ENCODE results near the gene ZNF564. TPM values are rescaled to one million over a fixed set of nuclear protein-coding genes. Genes with fewer than 3 reads are reported as not detected.
"Not testable (repeated sequence)": the region's sequence is repeated elsewhere in the genome, so short reads cannot be mapped to it uniquely, and the experiment has no call there.

The ZNF564 gene
- total RNA-seq, 2 experiments from 2014 or later = 18.1 to 19.0 TPM

GRCh38 chr19:12546068-12546467 is 5.2 kb downstream of the ZNF564 start:
- peaks cover 27% of the 10 kb centered on the region for H3K4me1 Mint-ChIP-seq
- H3K4me3 Mint-ChIP-seq = no peak overlapping the region
- no peak overlapping the region for H3K27ac Mint-ChIP-seq
- peaks cover 34% of the 10 kb centered on the region for H3K9me3 Mint-ChIP-seq
- no peak for DNase-seq
- ATAC-seq (ENCODE audit: low read depth) = no peak
- H3K27me3 Mint-ChIP-seq = no peaks in the 10 kb centered on the region
- H3K36me3 Mint-ChIP-seq = peaks cover 73% of the 10 kb centered on the region
- POLR2A ChIA-PET = no interaction called here

GRCh38 chr19:12545267-12545666 is 6.0 kb downstream of the ZNF564 start:
- Mint-ChIP-seq H3K36me3 (peaks cover 75% of the 10 kb centered on the region), H3K4me1 (peaks cover 27% of the 10 kb centered on the region), H3K27me3 (no peaks in the 10 kb centered on the region), H3K4me3 (no peak overlapping the region), H3K27ac (no peak overlapping the region), H3K9me3 (peaks cover 35% of the 10 kb centered on the region)
- DNase-seq = no peak
- POLR2A ChIA-PET = no interaction called here
- no peak for ATAC-seq (ENCODE audit: low read depth)

- Mint-ChIP-seq H3K27ac (no peak overlapping the region), H3K4me1 (peaks cover 24% of the 10 kb centered on the region), H3K9me3 (peaks cover 37% of the 10 kb centered on the region), H3K36me3 (peaks cover 79% of the 10 kb centered on the region), H3K4me3 (no peak overlapping the region), H3K27me3 (no peaks in the 10 kb centered on the region)
- ATAC-seq (ENCODE audit: low read depth) = no peak
- POLR2A ChIA-PET = no interaction called here
- no peak for DNase-seq
Measured at GRCh38 chr19:12544401-12544876, 6.8 kb downstream of the ZNF564 start.

GRCh38 chr19:12543855-12544254 is 7.4 kb downstream of the ZNF564 start:
- POLR2A ChIA-PET = no interaction called here
- Mint-ChIP-seq H3K27ac (no peak overlapping the region), H3K9me3 (peaks cover 34% of the 10 kb centered on the region), H3K27me3 (no peaks in the 10 kb centered on the region), H3K4me1 (peaks cover 19% of the 10 kb centered on the region), H3K4me3 (no peak overlapping the region), H3K36me3 (peaks cover 78% of the 10 kb centered on the region)
- ATAC-seq (ENCODE audit: low read depth) (no peak), DNase-seq (no peak)

- DNase-seq = no peak
- Mint-ChIP-seq H3K27me3 (no peaks in the 10 kb centered on the region), H3K9me3 (peaks cover 45% of the 10 kb centered on the region), H3K4me1 (no peaks in the 10 kb centered on the region), H3K4me3 (no peak overlapping the region), H3K27ac (no peak overlapping the region), H3K36me3 (peaks cover 84% of the 10 kb centered on the region)
- POLR2A ChIA-PET = no interaction called here
- no peak for ATAC-seq (ENCODE audit: low read depth)
Measured at GRCh38 chr19:12527034-12527836, 24.0 kb downstream of the ZNF564 start.

GRCh38 chr19:12526542-12526941 is 24.7 kb downstream of the ZNF564 start:
- DNase-seq = no peak
- POLR2A ChIA-PET = no interaction called here
- H3K36me3 Mint-ChIP-seq = peaks cover 84% of the 10 kb centered on the region
- no peak overlapping the region for H3K27ac Mint-ChIP-seq
- H3K9me3 Mint-ChIP-seq = peaks cover 51% of the 10 kb centered on the region
- H3K4me1 Mint-ChIP-seq = no peaks in the 10 kb centered on the region
- no peak overlapping the region for H3K4me3 Mint-ChIP-seq
- ATAC-seq (ENCODE audit: low read depth) = no peak
- H3K27me3 Mint-ChIP-seq = no peaks in the 10 kb centered on the region

- Mint-ChIP-seq H3K27ac (no peak overlapping the region), H3K36me3 (peaks cover 55% of the 10 kb centered on the region), H3K4me1 (no peaks in the 10 kb centered on the region), H3K4me3 (no peak overlapping the region), H3K9me3 (peaks cover 42% of the 10 kb centered on the region), H3K27me3 (no peaks in the 10 kb centered on the region)
- POLR2A ChIA-PET = no interaction called here
- DNase-seq (no peak), ATAC-seq (ENCODE audit: low read depth) (no peak)
Measured at GRCh38 chr19:12521996-12522395, 29.3 kb downstream of the ZNF564 start.

- Mint-ChIP-seq H3K9me3 (peaks cover 36% of the 10 kb centered on the region), H3K4me1 (no peaks in the 10 kb centered on the region), H3K4me3 (no peak overlapping the region), H3K27me3 (no peaks in the 10 kb centered on the region), H3K27ac (no peak overlapping the region), H3K36me3 (peaks cover 12% of the 10 kb centered on the region)
- ATAC-seq (ENCODE audit: low read depth) = no peak
- DNase-seq = no peak
- POLR2A ChIA-PET = interaction anchor here (1.2 kb wide), 1 partner anchor 18 kb away, joined by 5 read pairs; no protein-coding TSS in a partner anchor
Measured at GRCh38 chr19:12513531-12514061, 37.7 kb downstream of the ZNF564 start.

GRCh38 chr19:12497032-12497431 is 54.2 kb downstream of the ZNF564 start:
- ATAC-seq (ENCODE audit: low read depth) (no peak), DNase-seq (no peak)
- peaks cover 11% of the 10 kb centered on the region for H3K9me3 Mint-ChIP-seq
- no peak overlapping the region for H3K4me3 Mint-ChIP-seq
- peaks cover 3% of the 10 kb centered on the region for H3K36me3 Mint-ChIP-seq
- POLR2A ChIA-PET = no interaction called here
- H3K4me1 Mint-ChIP-seq = peaks cover 12% of the 10 kb centered on the region
- no peaks in the 10 kb centered on the region for H3K27me3 Mint-ChIP-seq
- no peak overlapping the region for H3K27ac Mint-ChIP-seq

GRCh38 chr19:12496480-12496879 is 54.8 kb downstream of the ZNF564 start:
- POLR2A ChIA-PET = interaction anchor here (0.5 to 2.2 kb wide), 5 partner anchors 12 to 511 kb away, joined by 3 to 12 read pairs (median 7); partner anchors contain the start of genes ZNF136, ZNF564 and ZNF709
- Mint-ChIP-seq H3K36me3 (peaks cover 3% of the 10 kb centered on the region), H3K4me3 (peak overlapping the region; percentile 93), H3K4me1 (peaks cover 12% of the 10 kb centered on the region), H3K27ac (no peak overlapping the region), H3K9me3 (peaks cover 14% of the 10 kb centered on the region), H3K27me3 (no peaks in the 10 kb centered on the region)
- no peak for ATAC-seq (ENCODE audit: low read depth)
- DNase-seq = no peak

- POLR2A ChIA-PET = interaction anchor here (0.6 to 2.2 kb wide), 17 partner anchors 8 to 795 kb away, joined by 3 to 12 read pairs (median 4); partner anchors contain the start of genes ZNF136, ZNF442, ZNF443 and ZNF563
- peaks cover 12% of the 10 kb centered on the region for H3K4me1 Mint-ChIP-seq
- H3K36me3 Mint-ChIP-seq = peaks cover 3% of the 10 kb centered on the region
- H3K27me3 Mint-ChIP-seq = no peaks in the 10 kb centered on the region
- peak overlapping the region; percentile 93 for H3K4me3 Mint-ChIP-seq
- peak; percentile 99 for ATAC-seq (ENCODE audit: low read depth)
- H3K9me3 Mint-ChIP-seq = peaks cover 14% of the 10 kb centered on the region
- DNase-seq = peak; percentile 91
- H3K27ac Mint-ChIP-seq = peak overlapping the region; percentile 88
Measured at GRCh38 chr19:12495002-12495802, 56.1 kb downstream of the ZNF564 start.

GRCh38 chr19:12494260-12494860 is 56.9 kb downstream of the ZNF564 start:
- Mint-ChIP-seq H3K4me3 (peak overlapping the region; percentile 93), H3K27me3 (no peaks in the 10 kb centered on the region), H3K36me3 (peaks cover 3% of the 10 kb centered on the region), H3K9me3 (peaks cover 12% of the 10 kb centered on the region), H3K4me1 (peaks cover 12% of the 10 kb centered on the region), H3K27ac (peak overlapping the region; percentile 25)
- DNase-seq (no peak), ATAC-seq (ENCODE audit: low read depth) (no peak)
- POLR2A ChIA-PET = interaction anchor here (0.6 to 2.2 kb wide), 12 partner anchors 7 to 794 kb away, joined by 3 to 12 read pairs (median 4); partner anchors contain the start of genes ZNF136, ZNF442, ZNF443 and ZNF563

GRCh38 chr19:12486265-12486783 is 65.0 kb downstream of the ZNF564 start:
- DNase-seq; ATAC-seq (ENCODE audit: low read depth); H3K9me3 Mint-ChIP-seq; H3K36me3 Mint-ChIP-seq; H3K27me3 Mint-ChIP-seq; H3K27ac Mint-ChIP-seq; H3K4me3 Mint-ChIP-seq: not testable (repeated sequence)
- POLR2A ChIA-PET = interaction anchor here (1.4 kb wide), 1 partner anchor 9 kb away, joined by 4 read pairs; no protein-coding TSS in a partner anchor
- peaks cover 24% of the 10 kb centered on the region for H3K4me1 Mint-ChIP-seq

All from activated naive CD8-positive, alpha-beta T cell treated with anti-CD3 and anti-CD28 coated beads, Interleukin-2, amount 10 ng/mL, durations not matched to agents 7 days and 5 days (primary cell).